NCI-H128 (cell line): ENCODE results near the gene COPS7B.

Experiments used
- DNase-seq: peaks from one replicate; lab custom pipeline; 2025; ENCODE audit not compliant: unreplicated experiment; lab: John Stamatoyannopoulos, UW

COPS7B gene

DNA sequence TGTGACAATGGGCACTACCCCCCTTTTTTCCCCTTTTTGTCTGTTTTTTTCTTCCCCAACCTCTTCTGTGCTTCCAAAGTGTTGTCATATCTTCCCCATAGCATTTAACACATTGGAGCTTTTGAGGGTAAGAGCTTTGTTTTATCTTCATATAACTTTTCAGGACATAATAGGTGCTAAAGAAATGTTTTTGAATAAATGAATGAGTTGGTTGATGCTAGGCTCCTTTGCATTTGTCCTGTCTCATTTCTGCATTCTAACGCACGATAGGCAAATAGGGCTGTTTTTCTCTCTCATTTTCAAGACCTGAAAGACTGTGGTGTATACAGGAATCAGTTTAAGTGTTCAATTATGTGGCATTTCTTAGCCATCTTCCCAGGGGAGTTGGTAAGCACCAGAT lies 832 bp upstream of the COPS7B start:
- DNase-seq = no peak

DNA sequence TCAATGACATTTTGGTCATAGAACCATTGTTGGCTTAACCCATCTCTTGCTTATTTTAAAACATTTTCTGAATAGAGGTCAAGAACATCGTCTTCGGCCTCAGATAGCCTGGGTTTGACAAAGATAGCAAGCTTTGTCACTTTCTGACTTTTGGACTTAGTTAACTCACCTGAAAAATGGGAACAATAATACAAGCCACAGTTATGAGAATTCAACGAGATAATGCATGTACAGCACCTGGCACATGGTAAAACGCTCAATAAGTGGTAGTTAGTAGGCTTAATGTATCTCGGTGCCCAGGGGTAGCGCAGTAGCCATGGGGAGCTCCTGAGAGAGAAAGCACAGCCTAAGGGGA lies 446 bp upstream of the COPS7B start:
- no peak for DNase-seq

DNA sequence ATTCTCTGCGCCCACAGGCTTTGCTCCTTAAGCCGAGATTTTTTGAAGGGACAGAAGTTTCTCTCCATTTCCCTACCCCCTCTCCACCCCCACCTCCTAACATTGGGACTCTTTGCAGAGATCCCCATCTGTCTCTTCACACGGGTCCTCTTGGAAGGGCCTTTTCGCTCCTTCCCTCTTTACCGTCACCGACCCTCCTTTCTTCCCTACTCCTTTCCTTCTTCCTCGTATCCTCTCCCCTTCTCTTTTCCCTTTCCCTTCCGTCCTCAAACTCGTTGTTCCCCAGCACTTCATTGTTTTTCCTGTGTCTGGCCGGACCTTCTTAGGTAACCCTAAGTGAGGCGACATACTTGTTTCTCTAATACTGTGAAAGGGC lies 660 bp downstream of the COPS7B start:
- no peak for DNase-seq

DNA sequence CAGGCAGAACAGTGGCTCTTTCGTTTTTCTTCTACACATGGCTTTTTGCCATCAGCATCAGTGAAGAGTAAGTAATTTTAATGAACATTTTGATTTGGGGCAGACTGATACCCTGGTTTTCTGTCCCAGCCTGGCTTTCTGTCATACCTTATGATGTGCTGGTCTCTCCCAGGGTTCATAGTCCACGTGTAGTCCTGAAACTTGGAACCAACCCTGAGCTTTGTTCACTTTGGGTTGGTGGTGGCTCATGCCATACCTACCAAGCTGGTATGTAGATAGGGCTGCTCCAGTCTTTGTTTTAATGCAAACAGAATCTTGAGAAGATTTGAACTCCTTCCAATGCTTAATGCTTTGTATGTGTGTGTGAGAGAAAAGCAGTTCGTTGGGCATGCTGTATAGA lies 4.9 kb downstream of the COPS7B start:
- DNase-seq = no peak

DNA sequence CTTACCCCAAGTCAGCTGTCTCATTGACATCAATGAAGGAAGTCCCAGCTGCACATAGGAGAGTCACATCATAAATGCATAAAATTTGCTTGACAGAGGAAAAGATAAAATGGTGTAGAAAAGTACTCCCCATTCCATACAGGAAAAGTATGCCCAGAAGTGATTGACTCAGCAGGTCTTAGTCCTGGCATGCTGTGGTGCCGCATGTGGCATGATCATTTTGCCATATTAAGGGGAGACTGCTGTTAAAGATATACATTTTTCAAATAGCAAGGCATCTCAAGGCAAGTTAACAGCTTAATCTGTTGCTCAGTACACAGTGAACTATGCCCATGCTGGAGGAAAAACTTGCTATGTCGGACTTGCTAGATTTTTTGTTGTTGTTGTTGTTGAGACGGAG lies 8.1 kb downstream of the COPS7B start:
- no peak for DNase-seq

DNA sequence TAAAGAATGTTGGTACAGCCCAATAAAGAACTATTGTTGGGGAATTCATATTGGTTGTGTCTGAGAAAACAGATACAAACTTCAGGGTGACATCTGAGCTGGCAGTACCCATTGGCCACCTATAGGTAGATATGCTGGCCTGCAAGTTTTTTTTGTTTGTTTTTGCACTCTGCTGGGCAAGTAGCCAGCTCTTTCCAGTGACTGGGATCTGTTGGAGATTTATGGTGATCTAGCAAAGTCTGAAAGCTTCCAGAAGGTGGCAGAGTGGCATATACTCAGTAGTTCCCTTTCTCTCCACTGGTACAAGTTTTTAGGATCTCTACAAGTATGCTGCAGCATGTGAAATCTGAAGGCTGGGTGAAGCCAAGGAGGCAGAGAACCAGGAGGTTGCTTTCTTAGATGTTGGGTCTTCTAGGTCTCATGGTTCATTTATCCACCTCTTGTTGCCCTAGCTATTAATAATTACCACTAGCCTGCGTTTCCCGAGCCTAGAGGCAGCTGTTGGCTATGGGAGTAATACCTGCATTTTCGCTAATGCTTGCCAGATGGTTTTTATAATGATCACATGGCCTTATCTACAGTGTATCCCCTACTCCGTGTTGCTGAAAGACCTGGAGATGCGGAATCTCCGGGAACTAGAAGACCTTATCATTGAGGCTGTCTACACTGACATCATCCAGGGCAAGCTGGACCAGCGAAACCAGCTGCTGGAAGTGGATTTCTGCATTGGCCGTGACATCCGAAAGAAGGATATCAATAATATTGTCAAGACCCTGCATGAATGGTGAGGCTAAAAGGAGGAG lies 9.5 kb downstream of the COPS7B start:
- no peak for DNase-seq

DNA sequence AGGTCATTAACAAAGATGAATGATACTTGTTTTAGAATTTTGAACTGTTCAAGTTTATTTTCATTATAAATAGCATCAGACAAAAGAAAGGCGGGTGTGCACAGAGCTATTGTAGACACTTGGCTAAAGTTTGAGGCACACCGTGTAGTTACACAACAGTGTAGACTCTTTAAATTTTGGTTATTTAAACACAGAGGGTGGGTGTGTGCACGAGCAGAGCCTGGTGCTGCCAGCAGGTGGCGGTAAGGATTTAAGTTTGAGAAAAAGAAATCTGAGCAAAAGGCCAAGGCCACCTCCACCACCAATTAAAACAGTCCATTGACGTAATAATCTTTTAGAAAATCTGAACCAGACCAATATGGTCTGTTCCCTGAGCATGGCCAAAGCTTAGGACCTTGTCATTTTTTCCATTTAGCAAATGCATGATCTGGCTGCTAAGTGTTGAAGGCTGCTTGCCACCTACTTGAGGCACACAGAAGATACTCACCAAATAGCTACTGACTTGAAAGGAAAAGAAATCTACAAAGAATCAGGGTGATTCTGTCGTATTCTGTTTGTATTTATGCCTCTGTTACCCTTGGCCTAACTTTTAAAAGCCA lies 14.3 kb downstream of the COPS7B start:
- DNase-seq = no peak

DNA sequence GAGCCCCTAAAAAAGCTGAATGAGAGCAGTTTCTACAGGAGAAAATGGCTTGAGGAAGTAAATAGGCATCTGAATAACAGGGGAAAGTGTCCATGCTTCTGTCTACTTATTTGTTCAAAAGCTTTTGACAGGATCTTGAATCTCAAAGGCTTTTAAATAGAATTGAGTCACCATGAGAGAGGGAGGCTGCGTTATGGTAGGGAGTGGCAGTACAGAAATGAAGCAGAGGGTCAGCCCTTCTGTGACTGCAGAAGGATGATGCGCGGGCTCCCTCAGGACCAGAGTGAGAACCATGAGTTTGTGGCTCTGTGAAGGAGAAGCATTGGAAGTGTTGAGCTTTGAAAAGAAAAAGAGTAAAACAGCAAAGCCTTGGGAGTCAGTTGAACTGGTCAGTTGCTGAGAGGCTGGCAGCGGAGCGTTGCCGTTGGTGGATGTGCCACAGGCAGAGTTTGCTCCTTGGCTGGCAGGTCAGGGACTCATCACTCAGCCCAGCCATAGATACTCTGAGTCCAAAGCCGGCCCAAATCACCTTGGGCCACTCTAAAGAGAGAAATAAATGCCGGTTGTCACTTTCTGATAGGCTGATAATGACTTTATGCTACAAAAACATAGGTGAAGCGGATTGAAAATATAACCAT lies 17.4 kb downstream of the COPS7B start:
- no peak for DNase-seq

DNA sequence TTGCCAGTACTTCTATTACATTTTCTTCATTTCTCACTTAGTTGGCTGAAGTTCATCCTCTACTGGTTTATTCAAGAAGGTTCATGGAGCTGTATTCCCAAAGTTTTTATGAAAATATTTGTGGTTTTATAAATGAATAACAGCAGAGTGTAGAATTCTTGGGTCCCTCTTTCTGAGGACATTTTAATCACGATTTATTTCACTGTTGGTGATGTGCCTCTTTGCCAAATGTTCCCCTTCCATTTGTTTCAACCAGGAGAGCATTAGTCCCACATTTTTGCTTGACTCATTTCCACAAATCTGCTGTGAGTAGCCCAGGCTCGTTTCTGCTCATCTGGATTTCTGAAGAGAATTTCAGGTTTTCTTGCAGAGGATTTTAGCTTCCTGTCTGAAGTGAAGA lies 20.8 kb downstream of the COPS7B start:
- DNase-seq = no peak

DNA sequence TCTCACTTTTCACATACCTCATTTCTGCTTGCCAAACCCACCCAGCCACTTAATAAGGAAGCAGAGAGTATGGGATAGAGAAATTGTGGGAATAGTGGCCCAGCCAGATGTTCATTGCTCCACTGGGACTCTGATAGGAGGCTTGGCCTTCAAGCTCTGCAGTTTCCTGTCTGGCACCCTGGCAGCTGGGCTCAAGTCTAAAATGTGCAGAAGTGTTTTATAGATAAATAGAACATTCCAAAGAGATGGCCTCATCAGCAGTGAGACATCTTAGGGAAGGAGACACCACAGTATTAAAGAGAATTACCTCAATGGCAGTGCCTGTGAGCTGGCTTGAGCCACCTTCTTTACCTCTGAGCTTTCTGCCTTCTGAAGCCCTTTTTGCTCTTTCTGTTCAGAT lies 24.7 kb downstream of the COPS7B start:
- DNase-seq = no peak

DNA sequence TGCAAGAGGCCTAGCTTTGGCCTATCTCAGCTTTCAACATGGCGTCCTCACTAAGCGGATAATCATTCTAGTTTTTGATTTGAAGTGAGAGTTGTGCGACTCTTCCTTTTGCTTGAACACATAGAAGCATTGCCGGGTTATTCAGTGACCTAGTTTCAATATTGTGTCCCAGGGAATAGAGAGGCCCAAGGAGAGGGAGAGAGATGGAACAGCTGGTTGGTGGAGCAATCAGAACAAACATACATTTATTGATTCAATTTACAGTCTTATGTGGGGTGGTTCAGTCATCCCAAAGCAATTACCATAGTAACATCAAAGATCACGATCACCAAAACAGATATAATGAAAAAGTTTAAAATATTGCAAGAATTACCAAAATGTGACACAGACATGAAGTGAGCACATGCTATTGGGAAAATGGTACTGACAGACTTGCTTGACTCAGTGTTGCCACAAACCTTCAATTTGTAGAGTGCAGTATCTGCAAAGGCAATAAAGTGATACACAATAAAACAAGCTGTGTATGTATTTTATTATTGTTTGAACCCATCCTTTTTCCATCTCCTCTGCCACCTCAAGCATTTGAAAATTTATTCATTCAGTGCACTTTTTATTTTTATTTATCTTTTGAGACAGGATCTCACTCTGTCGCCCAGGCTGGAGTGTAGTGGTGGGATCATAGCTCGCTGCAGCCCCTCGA lies 30.2 kb downstream of the COPS7B start:
- no peak for DNase-seq

DNA sequence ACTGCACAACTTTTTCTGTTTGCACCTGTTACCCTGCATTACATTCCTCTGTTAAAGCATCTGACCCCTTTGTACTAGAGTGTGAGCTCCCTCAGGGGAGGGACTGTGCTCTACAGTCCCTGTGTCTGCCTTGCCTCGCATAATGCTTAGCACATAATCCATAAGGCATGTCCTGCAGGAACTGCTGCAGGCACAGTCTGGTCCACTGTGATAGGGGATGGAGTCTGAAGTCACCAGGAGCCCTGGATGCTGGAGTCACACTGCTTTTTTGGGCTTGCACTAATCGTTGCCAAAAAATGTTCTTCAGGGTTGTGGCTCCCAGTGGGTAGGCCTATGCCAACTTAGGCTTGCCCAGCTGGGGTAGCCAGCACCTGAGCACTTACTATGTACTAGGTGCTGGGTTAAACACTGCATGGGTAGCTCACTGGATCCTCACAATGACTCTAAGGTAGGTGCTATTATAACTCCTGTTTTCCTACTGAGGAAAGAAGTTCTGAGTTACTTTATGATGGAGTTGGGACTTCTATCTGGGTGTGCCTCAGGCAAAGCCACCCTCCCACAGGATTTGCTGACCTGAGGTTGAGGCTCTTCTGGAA lies 33.3 kb downstream of the COPS7B start:
- no peak for DNase-seq

DNA sequence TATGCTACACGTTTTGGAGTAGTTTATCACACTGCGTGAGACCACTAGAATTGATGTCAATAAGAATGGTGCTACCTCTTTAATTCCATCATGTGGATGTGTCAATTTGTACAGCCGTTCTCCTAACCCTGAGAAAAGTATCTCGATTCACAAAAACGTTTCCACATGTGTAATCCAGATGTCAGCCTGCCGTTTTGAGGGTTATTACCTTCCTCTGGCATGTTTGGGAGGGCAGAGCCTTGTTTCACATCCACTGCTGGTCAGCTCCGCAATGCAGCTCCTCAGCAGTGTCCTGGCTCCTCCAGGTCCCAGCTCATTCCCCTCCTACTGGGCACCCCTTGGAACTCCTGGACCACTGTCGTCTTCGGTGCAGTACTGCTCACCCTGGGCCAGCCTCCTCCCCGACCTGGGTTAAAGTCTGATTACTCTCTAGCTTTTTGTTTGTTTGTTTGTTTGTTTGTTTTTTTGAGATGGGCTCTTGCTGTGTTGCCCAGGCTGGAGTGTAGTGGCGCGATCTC lies 34.6 kb downstream of the COPS7B start:
- no peak for DNase-seq

DNA sequence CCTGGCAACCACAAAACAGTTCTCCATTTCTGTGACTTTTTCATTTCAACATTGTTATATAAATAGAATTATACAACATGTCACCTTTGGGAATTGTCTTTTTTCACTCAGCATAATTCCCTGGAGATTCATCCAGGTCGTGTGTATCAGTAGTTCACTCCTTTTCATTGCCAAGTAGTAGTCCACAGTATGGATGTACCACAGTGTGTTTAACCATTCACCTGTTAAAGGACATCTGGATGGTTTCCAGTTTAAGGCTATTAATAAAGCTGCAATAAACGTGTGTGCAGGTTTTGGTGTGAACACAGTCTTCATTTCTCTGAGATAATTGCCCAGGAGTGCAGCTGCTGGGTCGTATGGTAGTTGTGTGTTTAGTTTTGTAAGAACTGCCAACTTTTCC lies 35.7 kb downstream of the COPS7B start:
- DNase-seq = no peak

DNA sequence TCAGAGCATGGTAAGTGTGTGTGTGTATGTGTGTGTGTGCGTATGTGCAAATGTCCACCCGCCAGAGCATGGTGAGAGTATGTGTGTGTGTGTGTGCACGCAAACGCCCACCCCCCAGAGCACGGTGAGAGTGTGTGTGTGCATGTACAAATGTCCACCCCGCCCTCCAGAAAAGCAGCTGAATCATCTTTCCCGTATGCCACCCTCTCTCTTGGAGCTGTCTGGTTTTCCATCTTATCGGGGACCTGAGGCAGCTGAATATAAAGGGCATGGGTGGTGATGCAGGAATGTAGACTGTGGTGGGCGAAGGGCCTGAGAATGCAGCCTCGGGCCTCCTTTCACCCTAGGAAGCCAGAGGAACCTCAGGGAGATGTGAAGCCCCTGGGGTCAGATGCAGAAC lies 66.9 kb downstream of the COPS7B start:
- DNase-seq = no peak

DNA sequence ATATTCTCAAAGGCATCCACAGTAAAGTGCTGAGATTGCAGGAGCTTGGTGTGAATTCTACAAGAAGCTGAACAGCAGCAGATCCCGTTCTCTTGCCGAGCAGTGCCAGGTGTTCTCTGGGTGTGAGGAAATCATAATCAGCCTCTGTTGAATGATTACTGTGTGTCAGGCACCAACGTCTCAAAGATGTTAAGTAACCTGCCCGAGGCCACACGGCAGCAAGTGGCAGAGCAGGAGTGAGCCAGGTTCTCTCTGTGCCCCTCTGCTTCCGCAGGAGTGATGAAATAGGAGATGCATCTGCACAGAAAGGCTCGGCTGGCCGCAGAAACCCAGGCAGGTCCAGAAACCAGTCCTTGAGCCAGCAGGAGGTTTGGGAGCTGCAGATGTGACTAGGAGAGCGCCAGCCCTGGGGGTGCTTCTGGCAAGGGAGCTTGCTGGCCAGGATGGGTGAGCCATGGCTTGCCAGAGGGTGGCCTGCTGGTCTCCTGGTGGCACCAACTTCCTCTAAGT lies 68.4 kb downstream of the COPS7B start:
- DNase-seq = no peak

DNA sequence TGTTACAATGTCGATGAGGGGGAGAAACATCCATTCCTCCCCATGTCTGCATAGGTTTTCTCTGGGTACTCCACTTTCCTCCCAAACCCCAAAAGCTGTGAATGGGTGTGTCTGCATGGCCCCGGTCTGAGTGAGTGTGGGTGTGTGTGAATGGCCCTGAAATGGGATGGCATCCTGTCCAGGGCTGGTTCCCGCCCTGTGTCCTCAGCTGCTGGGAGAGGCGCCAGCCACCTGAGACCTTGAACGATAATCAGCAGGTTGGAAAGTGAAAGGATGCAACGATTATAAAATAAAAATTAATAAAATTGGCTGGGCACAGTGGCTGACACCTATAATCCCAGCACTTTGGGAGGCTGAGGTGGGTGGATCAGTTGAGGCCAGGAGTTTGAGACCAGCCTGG lies 70.7 kb downstream of the COPS7B start:
- DNase-seq = no peak
